ENCODE measurements around the gene MARCHF9. TPM values are rescaled to one million over a fixed set of nuclear protein-coding genes. Genes with fewer than 3 reads are reported as not detected.

Gene MARCHF9
- total and polyA plus RNA-seq, 2 donors (not counting 1 experiment from before 2014, with no cell fraction given): 3.8 to 4.8 TPM

DNA sequence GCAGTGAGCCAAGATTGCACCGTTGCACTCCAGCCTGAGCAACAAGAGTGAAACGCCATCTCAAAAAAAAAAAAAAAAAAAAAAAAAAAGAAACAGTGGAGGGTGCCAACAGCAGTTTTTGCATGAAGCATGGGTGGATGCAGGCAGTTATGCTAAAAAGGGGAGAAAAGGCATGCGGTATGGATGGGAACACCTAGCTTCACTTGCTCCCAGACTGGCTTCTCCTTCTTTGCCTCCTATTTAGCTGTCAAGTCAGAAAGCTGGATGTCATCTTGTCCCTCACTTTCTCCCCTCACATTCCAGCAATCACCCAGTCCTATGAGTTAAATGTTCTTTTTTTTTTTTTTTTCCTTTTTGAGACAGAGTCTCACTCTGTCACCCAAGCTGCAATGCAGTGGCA is 20.1 kb downstream of the MARCHF9 start:
- Histone ChIP-seq H3K27ac (ENCODE audit: insufficient read depth, low read length) (no peak overlapping the region), H3K36me3 (ENCODE audit: control insufficient read depth, insufficient read depth, low read length) (peaks cover 3% of the 10 kb centered on the region), H3K27me3 (ENCODE audit: control insufficient read depth, insufficient read depth, low read length) (no peaks in the 10 kb centered on the region), H3K4me1 (ENCODE audit: control insufficient read depth, extremely low read depth, insufficient read depth, low read length) (peaks cover 7% of the 10 kb centered on the region), H3K4me2 (ENCODE audit: extremely low read depth, insufficient read depth, low read length) (no peak overlapping the region), H2AFZ (ENCODE audit: low read length) (no peak overlapping the region), H3K9ac (ENCODE audit: insufficient read depth, low read length) (no peak overlapping the region), H3K9me3 (ENCODE audit: control insufficient read depth, insufficient read depth, low read depth, low read length) (no peaks in the 10 kb centered on the region), H3K79me2 (ENCODE audit: control insufficient read depth, insufficient read depth, low read length) (peaks cover 5% of the 10 kb centered on the region), H3K4me3 (replicated peaks in 1 of 4; ENCODE audit: control extremely low read depth in 1 of 4, insufficient read depth in 1 of 4, low read depth in 3 of 4, low read length in 4 of 4) (no peak overlapping the region), H4K20me1 (ENCODE audit: control insufficient read depth, extremely low read depth, insufficient read depth, low read length) (no peaks in the 10 kb centered on the region)
- no peak for DNase-seq (ENCODE audit: low read depth in 2 of 2)
- TF ChIP-seq EZH2 (IDR thresholded peaks at IDR 0.05; ENCODE audit: low read length, missing control alignments) (no peak), CTCF (conservative IDR thresholded peaks at IDR 0.05 in 1 of 2, IDR thresholded peaks at IDR 0.05 in 1 of 2; ENCODE audit: low read depth in 1 of 2, low read length in 2 of 2) (no peak)

GRCh38 chr12:57775563-57776246 is 20.8 kb downstream of the MARCHF9 start:
- Histone ChIP-seq H3K27ac (ENCODE audit: insufficient read depth, low read length) (no peak overlapping the region), H3K79me2 (ENCODE audit: control insufficient read depth, insufficient read depth, low read length) (peaks cover 5% of the 10 kb centered on the region), H3K27me3 (ENCODE audit: control insufficient read depth, insufficient read depth, low read length) (no peaks in the 10 kb centered on the region), H3K4me1 (ENCODE audit: control insufficient read depth, extremely low read depth, insufficient read depth, low read length) (peaks cover 7% of the 10 kb centered on the region), H2AFZ (ENCODE audit: low read length) (no peak overlapping the region), H3K4me2 (ENCODE audit: extremely low read depth, insufficient read depth, low read length) (no peak overlapping the region), H4K20me1 (ENCODE audit: control insufficient read depth, extremely low read depth, insufficient read depth, low read length) (no peaks in the 10 kb centered on the region), H3K36me3 (ENCODE audit: control insufficient read depth, insufficient read depth, low read length) (peaks cover 3% of the 10 kb centered on the region), H3K4me3 (replicated peaks in 1 of 4; ENCODE audit: control extremely low read depth in 1 of 4, insufficient read depth in 1 of 4, low read depth in 3 of 4, low read length in 4 of 4) (no peak overlapping the region), H3K9ac (ENCODE audit: insufficient read depth, low read length) (no peak overlapping the region), H3K9me3 (ENCODE audit: control insufficient read depth, insufficient read depth, low read depth, low read length) (no peaks in the 10 kb centered on the region)
- TF ChIP-seq EZH2 (IDR thresholded peaks at IDR 0.05; ENCODE audit: low read length, missing control alignments) (no peak), CTCF (conservative IDR thresholded peaks at IDR 0.05 in 1 of 2, IDR thresholded peaks at IDR 0.05 in 1 of 2; ENCODE audit: low read depth in 1 of 2, low read length in 2 of 2) (no peak)
- no peak for DNase-seq (ENCODE audit: low read depth in 2 of 2)

DNA sequence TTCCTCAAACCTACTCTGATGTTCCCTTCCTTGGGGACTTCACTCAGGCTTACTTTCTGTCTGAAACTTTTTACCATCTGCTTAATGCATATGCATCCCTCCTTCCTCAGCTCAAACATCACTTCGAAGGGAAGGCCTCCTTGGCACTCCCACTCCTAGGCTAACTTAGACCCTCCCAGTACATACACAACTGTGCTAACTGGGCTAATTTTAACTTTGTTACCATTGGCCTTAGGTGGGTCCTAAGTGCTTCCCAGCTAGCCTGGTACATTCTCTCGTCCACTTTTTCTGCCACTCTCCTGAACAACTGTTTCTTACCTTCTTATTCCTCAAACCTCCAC is 21.3 kb downstream of the MARCHF9 start:
- no peak for DNase-seq (ENCODE audit: low read depth in 2 of 2)
- Histone ChIP-seq H3K9me3 (ENCODE audit: control insufficient read depth, insufficient read depth, low read depth, low read length) (no peaks in the 10 kb centered on the region), H3K4me3 (replicated peaks in 1 of 4; ENCODE audit: control extremely low read depth in 1 of 4, insufficient read depth in 1 of 4, low read depth in 3 of 4, low read length in 4 of 4) (no peak overlapping the region), H3K9ac (ENCODE audit: insufficient read depth, low read length) (no peak overlapping the region), H3K4me1 (ENCODE audit: control insufficient read depth, extremely low read depth, insufficient read depth, low read length) (peaks cover 2% of the 10 kb centered on the region), H3K4me2 (ENCODE audit: extremely low read depth, insufficient read depth, low read length) (no peak overlapping the region), H2AFZ (ENCODE audit: low read length) (no peak overlapping the region), H3K79me2 (ENCODE audit: control insufficient read depth, insufficient read depth, low read length) (peaks cover 1% of the 10 kb centered on the region), H3K36me3 (ENCODE audit: control insufficient read depth, insufficient read depth, low read length) (peaks cover 1% of the 10 kb centered on the region), H3K27me3 (ENCODE audit: control insufficient read depth, insufficient read depth, low read length) (no peaks in the 10 kb centered on the region), H3K27ac (ENCODE audit: insufficient read depth, low read length) (no peak overlapping the region), H4K20me1 (ENCODE audit: control insufficient read depth, extremely low read depth, insufficient read depth, low read length) (no peaks in the 10 kb centered on the region)
- TF ChIP-seq EZH2 (IDR thresholded peaks at IDR 0.05; ENCODE audit: low read length, missing control alignments) (no peak), CTCF (conservative IDR thresholded peaks at IDR 0.05 in 1 of 2, IDR thresholded peaks at IDR 0.05 in 1 of 2; ENCODE audit: low read depth in 1 of 2, low read length in 2 of 2) (no peak)

Data from fibroblast of lung (primary cell).